GM23338 (cell line): ENCODE results near the gene NIPBL. TPM values are rescaled to one million over a fixed set of nuclear protein-coding genes. Genes with fewer than 3 reads are reported as not detected.

Experiments used
- ATAC-seq: fragments of 200-7000 bp; cut with Tn5 transposase; 3 replicates; pipeline ENCODE4 v1.9.1; 2020
- DNase-seq: peaks from one replicate; pipeline ENCODE4 v3.0.0-alpha.2; 2015; ENCODE audit warnings: low spot score
- H2AFZ ChIP-seq: fragments of 200-600 bp; sonication (generic); 2 replicates; pipeline ENCODE4 v1.8.0; 2016; ENCODE audit warnings: antibody characterized with exemption, mild to moderate bottlenecking, moderate library complexity
- H3F3A ChIP-seq: fragments of 200-600 bp; sonication (generic); replicated peaks from 2 replicates; pipeline ENCODE4 v1.8.0; 2017; ENCODE audit warnings: antibody characterized with exemption, mixed run types, low read depth
- H3K27ac ChIP-seq: fragments of 200-600 bp; sonication (generic); 2 replicates; pipeline ENCODE4 v1.6.1; 2016; ENCODE audit warnings: low read depth
- H3K27me3 ChIP-seq: fragments of 200-600 bp; sonication (generic); 2 replicates; pipeline ENCODE4 v1.8.0; 2016; ENCODE audit warnings: mild to moderate bottlenecking, mixed run types, moderate library complexity; ENCODE audit not compliant: insufficient read depth
- H3K36me3 ChIP-seq: fragments of 200-600 bp; sonication (generic); 2 replicates; pipeline ENCODE4 v1.8.0; 2016; ENCODE audit warnings: mild to moderate bottlenecking; ENCODE audit not compliant: insufficient read depth
- H3K4me1 ChIP-seq: fragments of 200-600 bp; sonication (generic); 2 replicates; pipeline ENCODE4 v1.8.0; 2016; ENCODE audit warnings: mild to moderate bottlenecking, moderate library complexity; ENCODE audit not compliant: insufficient read depth
- H3K4me2 ChIP-seq: fragments of 200-600 bp; sonication (generic); 2 replicates; pipeline ENCODE4 v1.7.1; 2017; ENCODE audit warnings: mixed run types
- H3K4me3 ChIP-seq: fragments of 200-600 bp; sonication (generic); 2 replicates; pipeline ENCODE4 v1.6.1; 2016; ENCODE audit warnings: mixed run types
- H3K79me2 ChIP-seq: fragments of 200-600 bp; sonication (generic); replicated peaks from 2 replicates; pipeline ENCODE4 v1.8.0; 2017; ENCODE audit warnings: mild to moderate bottlenecking; ENCODE audit not compliant: insufficient read depth
- H3K9me2 ChIP-seq: fragments of 200-600 bp; sonication (generic); 2 replicates; pipeline ENCODE4 v1.8.0; 2017; ENCODE audit not compliant: insufficient read depth
- H4K20me1 ChIP-seq: fragments of 200-600 bp; sonication (generic); replicated peaks from 2 replicates; pipeline ENCODE4 v1.8.0; 2017; ENCODE audit warnings: mild to moderate bottlenecking; ENCODE audit not compliant: insufficient read depth
- H3K27ac Mint-ChIP-seq: 2 replicates; pipeline ENCODE4 v1.8.0; 2020; ENCODE audit warnings: inconsistent platforms, mild to moderate bottlenecking, moderate library complexity, mixed read lengths
- H3K27me3 Mint-ChIP-seq: 3 replicates; pipeline ENCODE4 v1.8.0; 2022; ENCODE audit warnings: low read depth, mild to moderate bottlenecking, moderate library complexity, mixed read lengths, inconsistent platforms; ENCODE audit not compliant: insufficient read depth, poor library complexity
- H3K36me3 Mint-ChIP-seq: 3 replicates; pipeline ENCODE4 v1.8.0; 2021; ENCODE audit warnings: low read depth, mild to moderate bottlenecking, inconsistent platforms, moderate library complexity, mixed read lengths
- H3K4me1 Mint-ChIP-seq: 3 replicates; pipeline ENCODE4 v1.8.0; 2020; ENCODE audit warnings: mild to moderate bottlenecking, inconsistent platforms, mixed read lengths
- H3K4me3 Mint-ChIP-seq: 3 replicates; pipeline ENCODE4 v1.8.0; 2021; ENCODE audit warnings: moderate library complexity, mild to moderate bottlenecking, inconsistent platforms, mixed read lengths
- H3K9me3 Mint-ChIP-seq: 3 replicates; pipeline ENCODE4 v1.8.0; 2020; ENCODE audit warnings: moderate library complexity, mild to moderate bottlenecking, inconsistent platforms, mixed read lengths
- CREB1 ChIP-seq: fragments of 250-450 bp; sonication (Bioruptor Pico); IDR thresholded peaks from 2 replicates; pipeline ENCODE4 v1.5.0; 2020; ENCODE audit warnings: low read depth, mild to moderate bottlenecking, moderate library complexity
- ETS1 ChIP-seq: IDR thresholded peaks from 2 replicates; pipeline ENCODE4 v1.6.1; 2016; ENCODE audit warnings: antibody characterized with exemption
- EZH2 ChIP-seq: fragments of 200-600 bp; sonication (generic); IDR thresholded peaks from one replicate; pipeline ENCODE4 v1.8.0; 2017; ENCODE audit warnings: antibody characterized with exemption, mild to moderate bottlenecking, low read depth; ENCODE audit not compliant: unreplicated experiment
- JUNB ChIP-seq: IDR thresholded peaks from one replicate; pipeline ENCODE4 v1.6.1; 2016; ENCODE audit warnings: antibody characterized with exemption; ENCODE audit not compliant: unreplicated experiment
- NANOG ChIP-seq: IDR thresholded peaks from 2 replicates; pipeline ENCODE4 v1.6.1; 2016; ENCODE audit warnings: antibody characterized with exemption, borderline replicate concordance
- POLR2AphosphoS5 ChIP-seq: IDR thresholded peaks from 2 replicates; pipeline ENCODE4 v1.6.1; 2016; ENCODE audit warnings: antibody characterized with exemption, low read depth
- REST ChIP-seq: IDR thresholded peaks from one replicate; pipeline ENCODE4 v1.6.1; 2018; ENCODE audit warnings: antibody characterized with exemption; ENCODE audit not compliant: unreplicated experiment
- STAT1 ChIP-seq: IDR thresholded peaks from one replicate; pipeline ENCODE4 v1.6.1; 2016; ENCODE audit warnings: antibody characterized with exemption; ENCODE audit not compliant: unreplicated experiment
- ZNF114 ChIP-seq: fragments of 250-450 bp; sonication (Bioruptor Pico); IDR thresholded peaks from 2 replicates; pipeline ENCODE4 v1.5.0; 2020; ENCODE audit warnings: mild to moderate bottlenecking, moderate library complexity
- ZNF462 ChIP-seq: fragments of 250-450 bp; sonication (Bioruptor Pico); IDR thresholded peaks from 2 replicates; pipeline ENCODE4 v1.5.0; 2020; ENCODE audit warnings: mild to moderate bottlenecking, moderate library complexity
- polyA plus RNA-seq: library from polyadenylated mRNA; unstranded; fragments of >200 nt; fragmentation: Nextera tagmentation; extraction: Ambion mirVana; gene quantifications from 2 replicates; pipeline ENCODE4 v1.2.1, GENCODE V29; 2016
- total RNA-seq: library from RNA; depleted of rRNA; stranded (reverse); fragments of >200 nt; shearing (Covaris generic); gene quantifications from 2 replicates; pipeline ENCODE4 v1.2.3, GENCODE V29; 2014

NIPBL gene
- total and polyA plus RNA-seq, 2 experiments from 2014 or later, result 44.2 to 51.4 TPM

- peaks cover 8% of the 10 kb centered on the region for H3K27me3 Mint-ChIP-seq
- Histone ChIP-seq H3K79me2 (no peaks in the 10 kb centered on the region), H3K27ac (no peak overlapping the region), H4K20me1 (no peaks in the 10 kb centered on the region; the same call in 1 of the 2 replicates), H3K4me3 (no peak overlapping the region), H3K27me3 (no peaks in the 10 kb centered on the region), H2AFZ (no peak overlapping the region), H3K9me2 (no peaks in the 10 kb centered on the region), H3K4me1 (no peaks in the 10 kb centered on the region), H3F3A (no peaks in the 10 kb centered on the region), H3K36me3 (peaks cover 30% of the 10 kb centered on the region), H3K4me2 (no peak overlapping the region)
- H3K36me3 Mint-ChIP-seq, result peaks cover 52% of the 10 kb centered on the region
- DNase-seq, result no peak
- H3K4me1 Mint-ChIP-seq, result no peaks in the 10 kb centered on the region
- H3K4me3 Mint-ChIP-seq, result no peak overlapping the region
- no peak overlapping the region for H3K27ac Mint-ChIP-seq
- no peak for ATAC-seq
- no peaks in the 10 kb centered on the region; the same call in 2 of the 3 replicates for H3K9me3 Mint-ChIP-seq
- no peak for TF ChIP-seq ETS1
- TF ChIP-seq STAT1, result no peak
- TF ChIP-seq CREB1 (CRISPR knock-in tag), result no peak
- no peak for TF ChIP-seq EZH2
- no peak for TF ChIP-seq POLR2AphosphoS5
- TF ChIP-seq NANOG, result no peak
- no peak for TF ChIP-seq ZNF114 (CRISPR knock-in tag)
- TF ChIP-seq REST, result no peak
Measured at GRCh38 chr5:37015795-37016666, 139.5 kb downstream of the NIPBL start.

- Histone ChIP-seq H3K9me2 (no peaks in the 10 kb centered on the region), H3K4me3 (no peak overlapping the region), H3K4me1 (no peaks in the 10 kb centered on the region), H3F3A (no peaks in the 10 kb centered on the region), H2AFZ (no peak overlapping the region), H3K4me2 (no peak overlapping the region), H3K79me2 (no peaks in the 10 kb centered on the region), H3K27ac (no peak overlapping the region), H3K36me3 (peaks cover 17% of the 10 kb centered on the region), H3K27me3 (no peaks in the 10 kb centered on the region), H4K20me1 (no peaks in the 10 kb centered on the region)
- Mint-ChIP-seq H3K9me3 (no peaks in the 10 kb centered on the region), H3K27ac (no peak overlapping the region), H3K4me1 (no peaks in the 10 kb centered on the region), H3K36me3 (peaks cover 38% of the 10 kb centered on the region; the same call in 2 of the 3 replicates), H3K27me3 (no peaks in the 10 kb centered on the region), H3K4me3 (no peak overlapping the region)
- ATAC-seq, result no peak
- DNase-seq, result no peak
- TF ChIP-seq JUNB (no peak), ZNF114 (CRISPR knock-in tag) (no peak), ZNF462 (CRISPR knock-in tag) (no peak)
Measured at GRCh38 chr5:37028910-37029309, 152.3 kb downstream of the NIPBL start.
